Activated T-cell treated with anti-CD3 and anti-CD28 coated beads, Interleukin-2, amount 50 U/mL, for 72 hours (primary cell): ENCODE results near the gene TMEM31. TPM values are rescaled to one million over a fixed set of nuclear protein-coding genes. Genes with fewer than 3 reads are reported as not detected.

Experiments used
- ATAC-seq, 2 donors: fragments of 150-1000 bp; cut with Tn5 transposase; replicated peaks in 1 of 2; 2 replicates each; pipeline ENCODE4 v1.10.0; 2021; ENCODE audit warnings: moderate library complexity in 2 of 2, mild to moderate bottlenecking in 1 of 2
- DNase-seq, 2 donors: peaks; one replicate each; pipeline ENCODE4 v3.0.0; 2021 to 2022; ENCODE audit warnings: mixed read lengths in 1 of 2
- H3K27ac Mint-ChIP-seq: one replicate; pipeline ENCODE4 v1.8.0; 2022; ENCODE audit warnings: mild to moderate bottlenecking, moderate library complexity, mixed read lengths
- H3K27me3 Mint-ChIP-seq: one replicate; pipeline ENCODE4 v1.8.0; 2022; ENCODE audit warnings: low read depth, mixed read lengths
- H3K36me3 Mint-ChIP-seq, 2 donors: one replicate each; pipeline ENCODE4 v1.8.0; 2022; ENCODE audit warnings: mixed read lengths in 2 of 2, mild to moderate bottlenecking in 1 of 2; ENCODE audit not compliant: insufficient read depth in 2 of 2
- H3K4me1 Mint-ChIP-seq: one replicate; pipeline ENCODE4 v1.8.0; 2022; ENCODE audit warnings: low read depth, mixed read lengths
- H3K4me3 Mint-ChIP-seq, 2 donors: one replicate each; pipeline ENCODE4 v1.8.0; 2022; ENCODE audit warnings: mild to moderate bottlenecking in 2 of 2, mixed read lengths in 2 of 2, moderate library complexity in 2 of 2
- H3K9me3 Mint-ChIP-seq, 2 donors: one replicate each; pipeline ENCODE4 v1.8.0; 2022; ENCODE audit warnings: mixed read lengths in 2 of 2
- total RNA-seq, 2 donors: library from RNA; stranded (reverse); gene quantifications; one replicate each; pipeline ENCODE4 v1.2.3, GENCODE V29; 2022

The TMEM31 gene
- total RNA-seq, 2 donors from 2014 or later: 0.46 TPM; not detected in 1

DNA sequence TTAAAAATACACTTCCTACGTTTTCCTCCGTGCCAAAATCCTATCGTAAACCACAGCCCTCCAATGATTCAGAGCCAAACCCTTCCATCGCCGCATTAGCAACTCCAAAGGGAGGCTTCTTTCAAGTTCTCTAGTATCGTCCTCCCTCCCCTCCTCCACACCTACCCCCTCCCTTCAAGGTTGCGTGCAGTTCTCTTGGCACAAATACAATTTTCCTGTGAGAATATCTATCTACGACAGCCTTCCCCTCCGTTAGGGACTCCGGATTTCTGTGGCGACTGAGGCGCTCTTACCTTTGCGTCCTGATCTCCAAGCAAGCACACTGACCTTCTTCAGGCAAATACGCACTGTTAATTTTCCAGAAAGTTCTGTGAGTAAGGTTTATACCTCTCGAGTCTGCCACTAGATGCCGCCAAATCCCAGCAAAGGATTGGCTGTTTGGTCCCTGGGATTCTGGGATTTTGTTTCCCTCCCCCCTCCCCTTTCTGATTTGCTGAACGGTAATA, 23.0 kb upstream of the TMEM31 start:
- no peak overlapping the region for H3K27ac Mint-ChIP-seq
- peak; percentile 38 to 45 for DNase-seq
- peaks cover 6% of the 10 kb centered on the region for H3K4me1 Mint-ChIP-seq
- H3K9me3 Mint-ChIP-seq: no peaks in the 10 kb centered on the region
- H3K36me3 Mint-ChIP-seq: peaks cover 4 to 5% of the 10 kb centered on the region in 2 donors
- ATAC-seq: no peak
- H3K27me3 Mint-ChIP-seq: peaks cover 17% of the 10 kb centered on the region
- H3K4me3 Mint-ChIP-seq: no peak overlapping the region

DNA sequence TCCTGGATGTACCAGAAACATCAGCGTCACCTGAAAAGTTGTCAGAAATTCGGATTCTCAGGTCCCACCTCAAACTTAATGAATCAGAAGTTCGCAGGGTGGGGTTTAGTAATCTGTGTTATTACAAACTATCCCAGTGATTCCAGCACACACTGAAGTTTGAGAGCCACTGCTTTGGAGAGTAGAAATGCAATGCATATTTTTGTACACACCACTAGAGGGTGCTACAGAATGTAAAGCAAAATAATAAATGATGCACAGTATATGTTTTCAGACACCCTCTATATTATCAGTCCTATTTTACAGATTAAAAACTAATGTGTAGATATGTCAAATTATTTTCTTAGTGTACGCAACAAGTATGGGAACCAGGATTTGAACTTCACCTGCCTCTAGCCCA, 21.8 kb upstream of the TMEM31 start:
- H3K27me3 Mint-ChIP-seq: peaks cover 17% of the 10 kb centered on the region
- ATAC-seq (no peak), DNase-seq (no peak)
- no peaks in the 10 kb centered on the region for H3K9me3 Mint-ChIP-seq
- peaks cover 0 to 1% of the 10 kb centered on the region in 2 donors for H3K36me3 Mint-ChIP-seq
- H3K4me3 Mint-ChIP-seq: peak overlapping the region in 1 of 2 donors; percentile 24
- no peak overlapping the region for H3K27ac Mint-ChIP-seq
- peaks cover 6% of the 10 kb centered on the region for H3K4me1 Mint-ChIP-seq

DNA sequence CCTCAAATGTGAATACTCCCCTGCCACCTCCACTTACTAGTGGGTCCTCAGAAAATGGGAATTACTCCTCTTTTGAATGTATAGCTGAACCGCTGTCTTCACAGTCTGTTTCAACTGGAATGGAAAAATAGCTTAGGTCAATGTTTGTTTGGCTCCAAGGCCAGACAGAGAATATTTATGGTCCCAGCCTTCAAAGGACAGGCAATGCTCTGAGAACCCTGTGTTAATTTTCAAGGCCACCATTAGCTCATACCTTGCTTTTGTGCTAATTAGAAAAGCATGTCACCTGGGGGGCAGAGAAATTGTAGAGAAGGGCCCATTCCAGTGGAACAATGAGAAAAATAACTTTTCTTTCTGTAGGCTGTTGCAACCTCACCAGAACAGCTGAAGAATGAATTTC, 19.6 kb upstream of the TMEM31 start:
- Mint-ChIP-seq H3K27me3 (peaks cover 30% of the 10 kb centered on the region), H3K9me3 (no peaks in the 10 kb centered on the region), H3K36me3 (no peaks in the 10 kb centered on the region), H3K4me3 (no peak overlapping the region), H3K4me1 (no peaks in the 10 kb centered on the region), H3K27ac (no peak overlapping the region)
- DNase-seq (no peak), ATAC-seq (no peak)

DNA sequence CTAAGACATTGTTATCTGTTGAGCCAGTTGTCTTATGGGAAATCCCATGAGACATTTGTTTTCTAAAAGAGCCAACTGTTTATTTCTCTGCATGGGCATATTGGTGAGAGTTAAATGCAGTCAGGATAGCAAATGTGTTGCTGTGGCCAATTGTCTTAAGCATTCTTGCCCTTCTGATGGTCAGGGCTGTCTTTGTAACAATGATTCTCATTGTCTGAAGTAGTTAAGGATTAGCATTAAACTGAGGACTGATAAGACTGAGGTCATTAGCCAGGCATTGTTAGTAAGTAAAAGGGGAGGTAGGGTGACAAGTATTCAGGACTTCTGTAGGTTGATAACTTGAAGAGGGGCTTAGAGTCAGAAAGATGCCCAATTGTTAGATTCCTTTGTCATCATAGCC, 13.0 kb upstream of the TMEM31 start:
- Mint-ChIP-seq H3K27me3 (peaks cover 63% of the 10 kb centered on the region), H3K27ac (no peak overlapping the region), H3K4me1 (no peaks in the 10 kb centered on the region), H3K9me3 (no peaks in the 10 kb centered on the region), H3K36me3 (no peaks in the 10 kb centered on the region), H3K4me3 (no peak overlapping the region)
- no peak for ATAC-seq
- DNase-seq: no peak

DNA sequence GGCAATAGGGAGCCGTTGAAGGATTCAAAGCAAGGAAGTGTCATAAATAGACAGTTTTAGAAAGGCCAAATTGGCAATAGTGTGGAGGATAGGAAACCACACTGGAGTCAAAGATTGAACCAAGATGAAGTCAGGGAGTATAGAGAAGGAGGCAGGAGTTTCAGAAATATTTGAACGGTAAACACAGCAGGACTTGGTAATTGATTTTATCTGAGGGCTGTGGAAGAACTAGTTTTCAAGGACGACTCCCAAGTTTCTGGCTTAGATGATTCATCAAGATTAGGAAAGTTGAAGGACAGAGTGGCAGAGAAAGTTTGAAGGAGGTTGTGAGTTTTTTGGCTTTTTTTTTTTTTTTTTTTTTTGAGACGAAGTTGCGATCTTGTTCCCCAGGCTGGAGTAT, 11.5 kb upstream of the TMEM31 start:
- peaks cover 79% of the 10 kb centered on the region for H3K27me3 Mint-ChIP-seq
- ATAC-seq (no peak), DNase-seq (no peak)
- H3K36me3 Mint-ChIP-seq: no peaks in the 10 kb centered on the region
- no peaks in the 10 kb centered on the region for H3K4me1 Mint-ChIP-seq
- H3K27ac Mint-ChIP-seq: no peak overlapping the region
- H3K4me3 Mint-ChIP-seq: no peak overlapping the region
- H3K9me3 Mint-ChIP-seq: no peaks in the 10 kb centered on the region

DNA sequence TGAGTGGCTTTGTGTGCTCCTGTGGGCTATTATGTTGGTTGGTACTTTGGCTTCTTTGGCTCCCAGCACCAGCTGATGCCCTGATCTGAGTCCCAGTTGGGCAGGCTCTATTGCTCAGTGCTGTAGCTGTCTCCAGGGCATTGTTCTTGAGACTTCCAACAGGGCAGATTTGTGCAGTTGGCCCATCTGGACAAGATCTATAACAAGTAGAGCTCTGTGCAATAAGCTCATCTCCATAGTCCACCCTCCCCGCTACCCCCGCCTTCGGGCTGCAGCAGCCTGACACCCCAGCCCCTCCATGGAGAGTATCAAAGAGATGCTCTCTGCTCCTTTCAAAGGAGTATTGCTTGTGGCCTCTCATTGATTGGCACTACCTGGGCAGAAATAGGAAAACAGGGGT, 5.8 kb upstream of the TMEM31 start:
- H3K27ac Mint-ChIP-seq: no peak overlapping the region
- H3K27me3 Mint-ChIP-seq: peaks cover 71% of the 10 kb centered on the region
- ATAC-seq: no peak
- no peaks in the 10 kb centered on the region for H3K4me1 Mint-ChIP-seq
- no peaks in the 10 kb centered on the region for H3K36me3 Mint-ChIP-seq
- DNase-seq: no peak
- no peaks in the 10 kb centered on the region for H3K9me3 Mint-ChIP-seq
- H3K4me3 Mint-ChIP-seq: no peak overlapping the region

DNA sequence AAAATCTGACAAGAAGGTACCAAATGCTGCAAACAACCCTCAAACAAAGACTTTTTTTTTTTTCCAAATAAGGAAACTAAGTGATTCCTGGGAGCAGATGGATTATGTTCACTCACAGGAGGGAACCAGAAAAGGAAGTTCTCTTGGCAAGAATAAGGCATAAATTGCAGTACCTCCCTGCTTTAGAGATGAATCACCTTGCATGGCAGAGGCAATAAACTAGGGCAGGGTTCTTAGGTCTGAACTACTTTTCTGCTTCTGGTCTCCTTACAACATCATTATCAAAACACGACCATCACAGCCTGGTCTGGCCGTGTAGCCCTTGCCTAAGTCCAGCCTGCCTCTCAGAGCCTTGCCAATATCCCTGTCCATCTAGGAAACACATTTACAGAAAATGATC, 6.3 kb downstream of the TMEM31 start:
- H3K9me3 Mint-ChIP-seq: no peaks in the 10 kb centered on the region
- H3K4me1 Mint-ChIP-seq: no peaks in the 10 kb centered on the region
- no peak overlapping the region for H3K4me3 Mint-ChIP-seq
- H3K27me3 Mint-ChIP-seq: peaks cover 20% of the 10 kb centered on the region
- ATAC-seq: no peak
- no peaks in the 10 kb centered on the region for H3K36me3 Mint-ChIP-seq
- no peak overlapping the region for H3K27ac Mint-ChIP-seq
- DNase-seq: no peak

DNA sequence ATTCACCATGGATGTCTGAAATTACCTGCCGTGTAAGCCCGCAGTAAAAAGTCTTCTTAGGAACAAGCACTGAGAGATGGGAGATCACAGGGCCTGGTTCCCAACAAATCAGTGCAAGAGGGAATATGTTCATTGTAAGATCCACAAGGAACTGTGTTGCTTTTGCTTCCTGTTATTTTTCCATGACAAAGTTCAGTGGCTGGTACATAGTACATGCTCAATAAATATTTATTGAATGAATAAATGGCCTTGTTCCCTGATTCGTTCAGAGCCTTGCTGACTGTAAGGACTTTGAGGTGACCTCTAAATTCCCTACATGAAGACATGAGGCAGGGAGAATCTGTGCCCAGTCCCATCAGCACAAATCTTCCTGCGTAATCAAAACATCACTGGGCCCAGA, 7.4 kb downstream of the TMEM31 start:
- Mint-ChIP-seq H3K36me3 (no peaks in the 10 kb centered on the region), H3K9me3 (no peaks in the 10 kb centered on the region), H3K4me1 (no peaks in the 10 kb centered on the region), H3K4me3 (no peak overlapping the region), H3K27me3 (peaks cover 25% of the 10 kb centered on the region), H3K27ac (no peak overlapping the region)
- no peak for ATAC-seq
- no peak for DNase-seq

DNA sequence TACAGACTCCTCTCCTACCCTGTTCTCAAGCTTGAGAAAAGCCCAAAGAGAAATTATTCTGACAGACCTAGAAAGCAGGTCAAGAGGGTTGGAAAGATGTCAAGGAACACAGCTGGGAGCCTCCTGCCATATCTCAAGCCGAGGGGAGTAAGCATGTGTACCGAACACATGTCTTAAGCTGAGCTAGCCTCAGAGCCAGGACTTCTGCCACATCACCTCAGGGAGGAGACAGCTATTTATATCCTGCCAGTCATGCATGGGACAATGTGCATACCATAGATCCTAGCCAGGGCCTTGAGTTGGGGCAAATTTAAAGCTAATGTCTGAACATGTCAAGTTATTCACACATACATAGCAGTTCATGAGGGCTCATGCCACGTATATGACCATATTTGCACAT, 11.8 kb downstream of the TMEM31 start:
- Mint-ChIP-seq H3K27ac (no peak overlapping the region), H3K4me3 (no peak overlapping the region), H3K9me3 (no peaks in the 10 kb centered on the region), H3K4me1 (no peaks in the 10 kb centered on the region), H3K27me3 (peaks cover 25% of the 10 kb centered on the region), H3K36me3 (no peaks in the 10 kb centered on the region)
- ATAC-seq (no peak), DNase-seq (no peak)

DNA sequence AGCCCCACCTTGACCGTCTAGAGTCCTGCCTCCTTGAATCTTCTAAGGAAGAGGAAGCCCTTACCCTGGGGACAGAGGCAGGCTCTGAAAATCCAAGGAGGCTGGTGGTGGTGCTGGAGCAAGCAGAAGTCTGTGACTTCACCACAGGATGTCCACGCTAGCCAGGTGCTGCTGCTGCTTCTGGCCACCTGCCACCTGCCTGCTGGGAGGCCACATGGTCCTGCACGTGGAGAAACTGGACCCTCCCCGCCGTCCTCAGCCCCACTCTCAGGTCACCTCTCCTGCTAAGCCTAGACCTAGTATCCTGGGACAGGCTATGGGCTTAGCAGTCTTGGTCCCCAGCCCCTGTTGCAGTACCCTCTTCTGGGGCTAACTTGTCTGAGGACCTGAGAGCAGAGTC, 15.8 kb downstream of the TMEM31 start:
- Mint-ChIP-seq H3K27ac (no peak overlapping the region), H3K36me3 (no peaks in the 10 kb centered on the region), H3K9me3 (no peaks in the 10 kb centered on the region), H3K4me1 (no peaks in the 10 kb centered on the region), H3K27me3 (peaks cover 35% of the 10 kb centered on the region), H3K4me3 (no peak overlapping the region)
- no peak for ATAC-seq
- DNase-seq: no peak

DNA sequence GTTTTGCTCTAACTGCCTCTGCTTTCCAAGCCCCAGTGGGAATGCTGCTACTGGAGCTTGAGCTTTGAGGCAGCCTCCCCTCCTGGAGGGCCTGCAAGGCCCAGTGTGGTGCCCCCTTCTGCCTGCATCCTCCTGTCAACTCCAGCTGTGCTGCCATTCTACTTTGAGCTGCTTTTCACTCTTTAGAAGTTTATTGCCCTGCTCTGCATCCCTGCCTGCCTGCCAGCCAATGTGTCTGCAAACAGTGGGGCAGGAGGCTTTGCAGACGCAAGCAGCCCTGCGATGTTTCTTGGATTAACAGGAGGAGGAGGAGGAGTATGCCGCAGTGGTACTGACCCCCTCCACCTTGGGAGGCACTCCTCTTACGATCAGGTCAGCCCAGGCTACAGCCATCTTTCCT, 16.4 kb downstream of the TMEM31 start:
- Mint-ChIP-seq H3K27ac (no peak overlapping the region), H3K4me3 (no peak overlapping the region), H3K27me3 (peaks cover 35% of the 10 kb centered on the region), H3K4me1 (no peaks in the 10 kb centered on the region), H3K9me3 (no peaks in the 10 kb centered on the region), H3K36me3 (no peaks in the 10 kb centered on the region)
- ATAC-seq (no peak), DNase-seq (no peak)

DNA sequence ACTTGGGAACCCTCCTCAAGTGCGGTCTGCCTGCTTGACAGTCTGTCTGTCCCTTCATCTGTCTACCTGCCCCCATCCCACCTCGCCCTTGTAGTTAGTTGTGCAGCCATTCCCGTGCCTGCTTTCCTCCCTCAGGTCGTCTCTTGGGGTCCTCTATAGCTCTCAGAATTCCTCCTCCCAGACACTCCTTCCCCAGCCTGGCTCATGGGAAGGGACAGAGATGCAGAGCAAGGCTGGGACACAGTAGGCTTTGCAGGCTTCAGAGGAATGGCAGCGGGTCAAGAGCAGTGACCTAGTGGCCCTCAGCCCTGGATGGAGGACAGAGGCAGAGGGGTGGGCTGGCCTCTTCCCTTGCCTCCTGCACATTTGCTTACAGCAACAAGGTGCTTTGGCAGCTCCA, 18.3 kb downstream of the TMEM31 start:
- no peak overlapping the region for H3K4me3 Mint-ChIP-seq
- H3K27ac Mint-ChIP-seq: no peak overlapping the region
- no peaks in the 10 kb centered on the region for H3K36me3 Mint-ChIP-seq
- H3K27me3 Mint-ChIP-seq: peaks cover 39% of the 10 kb centered on the region
- no peak for DNase-seq
- peaks cover under 1% of the 10 kb centered on the region for H3K4me1 Mint-ChIP-seq
- no peak for ATAC-seq
- no peaks in the 10 kb centered on the region for H3K9me3 Mint-ChIP-seq

DNA sequence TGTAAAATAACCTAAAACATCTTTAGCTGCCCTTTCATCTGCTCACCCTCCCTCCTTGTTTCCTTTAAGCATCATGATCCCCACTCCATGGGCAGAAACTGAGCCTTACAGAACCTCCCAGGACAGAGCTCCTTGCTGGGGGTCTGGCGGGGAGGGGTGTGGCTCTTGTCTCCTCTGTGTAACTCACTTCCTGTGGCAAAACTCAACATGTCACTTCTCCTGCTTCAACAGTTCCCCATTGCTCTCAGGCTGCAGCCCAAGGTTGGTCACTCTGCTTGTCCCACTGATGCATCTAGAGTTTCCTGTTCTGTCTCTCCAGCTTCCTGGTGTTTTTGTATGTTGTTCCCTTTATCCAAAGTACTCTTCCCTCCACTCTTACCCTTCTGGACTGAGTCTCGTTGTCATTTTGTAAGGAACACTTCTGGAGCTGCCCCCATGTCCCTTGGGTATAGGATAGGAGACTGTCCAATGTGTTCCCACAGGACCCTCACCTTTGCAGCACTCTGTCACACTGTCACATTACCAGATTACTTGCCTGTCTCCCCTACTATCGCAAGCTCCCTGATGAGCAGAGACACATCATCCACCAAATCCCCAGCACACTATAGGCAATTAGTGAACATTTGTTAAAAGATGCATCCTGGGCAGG, 19.6 kb downstream of the TMEM31 start:
- H3K36me3 Mint-ChIP-seq: no peaks in the 10 kb centered on the region
- peaks cover 48% of the 10 kb centered on the region for H3K27me3 Mint-ChIP-seq
- H3K4me1 Mint-ChIP-seq: peaks cover 7% of the 10 kb centered on the region
- H3K9me3 Mint-ChIP-seq: no peaks in the 10 kb centered on the region
- DNase-seq (no peak), ATAC-seq (no peak)
- no peak overlapping the region for H3K4me3 Mint-ChIP-seq
- no peak overlapping the region for H3K27ac Mint-ChIP-seq

DNA sequence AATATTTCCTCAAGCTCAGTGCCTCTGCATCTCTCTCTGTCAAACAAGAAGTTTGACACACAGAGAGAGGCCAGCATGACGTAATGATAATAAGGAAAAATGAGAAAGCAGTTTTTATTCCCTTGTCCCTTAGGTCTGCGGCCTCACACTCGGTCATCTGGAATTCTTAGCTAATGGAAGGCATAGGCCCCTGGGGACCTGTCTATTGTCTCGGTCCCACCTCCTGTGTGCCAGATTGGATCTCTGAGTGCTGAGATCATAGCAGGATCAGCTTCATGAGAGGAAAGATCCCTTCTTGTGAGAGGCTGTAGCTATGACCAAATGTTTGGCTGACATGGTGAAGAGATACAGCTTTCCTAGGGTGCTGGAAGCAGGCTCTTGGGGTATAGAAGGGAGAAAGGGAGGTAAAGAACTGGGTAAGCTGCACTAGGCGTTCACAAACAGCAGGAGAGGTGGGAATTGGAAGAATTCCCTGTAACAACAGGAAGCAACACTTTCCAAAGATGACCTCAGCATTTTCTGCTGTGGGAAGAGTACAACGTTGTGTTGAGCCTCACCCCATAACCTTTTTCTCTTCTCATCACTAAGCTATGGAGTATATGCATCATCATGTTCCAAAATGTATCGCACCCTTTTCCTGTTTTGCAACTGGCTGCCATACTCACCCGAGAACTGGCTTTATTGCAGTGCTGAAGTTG, 20.2 kb downstream of the TMEM31 start:
- DNase-seq: no peak
- H3K9me3 Mint-ChIP-seq: no peaks in the 10 kb centered on the region
- no peak overlapping the region for H3K27ac Mint-ChIP-seq
- no peaks in the 10 kb centered on the region for H3K36me3 Mint-ChIP-seq
- H3K4me1 Mint-ChIP-seq: peaks cover 7% of the 10 kb centered on the region
- peaks cover 48% of the 10 kb centered on the region for H3K27me3 Mint-ChIP-seq
- ATAC-seq: no peak
- no peak overlapping the region for H3K4me3 Mint-ChIP-seq
